Activated T-cell treated with anti-CD3 and anti-CD28 coated beads, Interleukin-2, amount 50 U/mL, for 24 hours (primary cell): ENCODE results near the gene APC2.

Experiments used
- DNase-seq: peaks from one replicate; pipeline ENCODE4 v3.0.0-alpha.2; 2020
- H3K27ac Mint-ChIP-seq: 2 replicates; pipeline ENCODE4 v1.8.0; 2020; ENCODE audit warnings: mild to moderate bottlenecking, mixed read lengths
- H3K27me3 Mint-ChIP-seq: 2 replicates; pipeline ENCODE4 v1.8.0; 2020; ENCODE audit warnings: mixed read lengths
- H3K36me3 Mint-ChIP-seq: 2 replicates; pipeline ENCODE4 v1.8.0; 2020; ENCODE audit warnings: low read depth, mixed read lengths
- H3K4me1 Mint-ChIP-seq: 2 replicates; pipeline ENCODE4 v1.8.0; 2020; ENCODE audit warnings: low read depth, mixed read lengths
- H3K4me3 Mint-ChIP-seq: 2 replicates; pipeline ENCODE4 v1.8.0; 2020; ENCODE audit warnings: mild to moderate bottlenecking, moderate library complexity, mixed read lengths
- H3K9me3 Mint-ChIP-seq: 2 replicates; pipeline ENCODE4 v1.8.0; 2020; ENCODE audit warnings: mixed read lengths

The APC2 gene

GRCh38 chr19:1457031-1457739, 7.3 kb downstream of the APC2 start:
- H3K9me3 Mint-ChIP-seq, result no peaks in the 10 kb centered on the region
- peaks cover 55% of the 10 kb centered on the region for H3K27me3 Mint-ChIP-seq
- no peaks in the 10 kb centered on the region for H3K36me3 Mint-ChIP-seq
- no peak for DNase-seq
- H3K4me3 Mint-ChIP-seq, result no peak overlapping the region
- H3K4me1 Mint-ChIP-seq, result peaks cover 14% of the 10 kb centered on the region
- H3K27ac Mint-ChIP-seq, result no peak overlapping the region

- Mint-ChIP-seq H3K27me3 (peaks cover 48% of the 10 kb centered on the region), H3K9me3 (no peaks in the 10 kb centered on the region), H3K4me3 (no peak overlapping the region)
Measured at GRCh38 chr19:1457892-1458291, 8.0 kb downstream of the APC2 start.

GRCh38 chr19:1459479-1459878, 9.6 kb downstream of the APC2 start:
- Mint-ChIP-seq H3K27ac (no peak overlapping the region), H3K27me3 (peaks cover 37% of the 10 kb centered on the region)

More at GRCh38 chr19:1457892-1458291, 8.0 kb downstream of the APC2 start:
- H3K4me1 Mint-ChIP-seq, result peaks cover 14% of the 10 kb centered on the region
- H3K27ac Mint-ChIP-seq, result no peak overlapping the region
- H3K36me3 Mint-ChIP-seq, result no peaks in the 10 kb centered on the region
- DNase-seq, result no peak

GRCh38 chr19:1460033-1460995, 10.4 kb downstream of the APC2 start:
- no peaks in the 10 kb centered on the region for H3K9me3 Mint-ChIP-seq
- DNase-seq, result no peak
- H3K27ac Mint-ChIP-seq, result no peak overlapping the region
- H3K36me3 Mint-ChIP-seq, result no peaks in the 10 kb centered on the region
- H3K27me3 Mint-ChIP-seq, result peaks cover 31% of the 10 kb centered on the region
- H3K4me1 Mint-ChIP-seq, result peaks cover 11% of the 10 kb centered on the region
- no peak overlapping the region for H3K4me3 Mint-ChIP-seq

More at GRCh38 chr19:1459479-1459878, 9.6 kb downstream of the APC2 start:
- Mint-ChIP-seq H3K4me1 (peaks cover 14% of the 10 kb centered on the region), H3K36me3 (no peaks in the 10 kb centered on the region), H3K9me3 (no peaks in the 10 kb centered on the region), H3K4me3 (no peak overlapping the region)
- DNase-seq, result no peak

- Mint-ChIP-seq H3K4me3 (no peak overlapping the region), H3K9me3 (no peaks in the 10 kb centered on the region), H3K4me1 (peaks cover 6% of the 10 kb centered on the region)
Measured at GRCh38 chr19:1461862-1462261, 11.9 kb downstream of the APC2 start.

GRCh38 chr19:1465191-1466016, 15.5 kb downstream of the APC2 start:
- Mint-ChIP-seq H3K4me3 (no peak overlapping the region), H3K9me3 (no peaks in the 10 kb centered on the region), H3K36me3 (no peaks in the 10 kb centered on the region), H3K4me1 (peaks cover 6% of the 10 kb centered on the region), H3K27me3 (peaks cover 13% of the 10 kb centered on the region), H3K27ac (no peak overlapping the region)
- peak; percentile 54 for DNase-seq

More at GRCh38 chr19:1461862-1462261, 11.9 kb downstream of the APC2 start:
- DNase-seq, result peak; percentile 17
- no peak overlapping the region for H3K27ac Mint-ChIP-seq
- H3K27me3 Mint-ChIP-seq, result peaks cover 24% of the 10 kb centered on the region
- H3K36me3 Mint-ChIP-seq, result no peaks in the 10 kb centered on the region

GRCh38 chr19:1466018-1466460, 16.1 kb downstream of the APC2 start:
- H3K4me1 Mint-ChIP-seq, result peaks cover 6% of the 10 kb centered on the region
- DNase-seq, result peak; percentile 29
- no peaks in the 10 kb centered on the region for H3K36me3 Mint-ChIP-seq
- no peak overlapping the region for H3K27ac Mint-ChIP-seq
- no peak overlapping the region for H3K4me3 Mint-ChIP-seq
- H3K9me3 Mint-ChIP-seq, result no peaks in the 10 kb centered on the region
- peaks cover 13% of the 10 kb centered on the region for H3K27me3 Mint-ChIP-seq

- Mint-ChIP-seq H3K4me1 (peaks cover 10% of the 10 kb centered on the region), H3K27ac (no peak overlapping the region), H3K4me3 (no peak overlapping the region), H3K36me3 (no peaks in the 10 kb centered on the region), H3K27me3 (peaks cover 13% of the 10 kb centered on the region), H3K9me3 (no peaks in the 10 kb centered on the region)
- peak; percentile 42 for DNase-seq
Measured at GRCh38 chr19:1466461-1467214, 16.7 kb downstream of the APC2 start.

GRCh38 chr19:1467215-1467489, 17.2 kb downstream of the APC2 start:
- H3K36me3 Mint-ChIP-seq, result no peaks in the 10 kb centered on the region
- no peaks in the 10 kb centered on the region for H3K9me3 Mint-ChIP-seq
- no peak overlapping the region for H3K4me3 Mint-ChIP-seq
- DNase-seq, result no peak
- peaks cover 15% of the 10 kb centered on the region for H3K4me1 Mint-ChIP-seq
- H3K27ac Mint-ChIP-seq, result no peak overlapping the region
- peaks cover 13% of the 10 kb centered on the region for H3K27me3 Mint-ChIP-seq

GRCh38 chr19:1467490-1468273, 17.8 kb downstream of the APC2 start:
- Mint-ChIP-seq H3K36me3 (no peaks in the 10 kb centered on the region), H3K27ac (no peak overlapping the region), H3K27me3 (peaks cover 13% of the 10 kb centered on the region), H3K4me1 (peaks cover 16% of the 10 kb centered on the region), H3K4me3 (no peak overlapping the region), H3K9me3 (no peaks in the 10 kb centered on the region)
- peak; percentile 46 for DNase-seq

- DNase-seq, result peak; percentile 57
- Mint-ChIP-seq H3K4me3 (peak overlapping the region; percentile 44), H3K4me1 (peaks cover 19% of the 10 kb centered on the region), H3K27me3 (peaks cover 13% of the 10 kb centered on the region), H3K36me3 (peaks cover under 1% of the 10 kb centered on the region), H3K9me3 (no peaks in the 10 kb centered on the region), H3K27ac (no peak overlapping the region)
Measured at GRCh38 chr19:1468274-1468820, 18.4 kb downstream of the APC2 start.

GRCh38 chr19:1468821-1469254, 18.9 kb downstream of the APC2 start:
- Mint-ChIP-seq H3K4me1 (peaks cover 19% of the 10 kb centered on the region), H3K9me3 (no peaks in the 10 kb centered on the region), H3K36me3 (peaks cover 2% of the 10 kb centered on the region), H3K4me3 (peak overlapping the region; percentile 44), H3K27me3 (peaks cover 13% of the 10 kb centered on the region), H3K27ac (peak overlapping the region; percentile 29)
- DNase-seq, result peak; percentile 72
